Neural cell (in vitro differentiated cells): ENCODE measurements around the gene DAND5. TPM values are rescaled to one million over a fixed set of nuclear protein-coding genes. Genes with fewer than 3 reads are reported as not detected.

Experiments used
- H2AFZ ChIP-seq: fragments of 200-600, 300-800 bp; sonication (generic), shearing (Covaris generic); 2 replicates; pipeline ENCODE4 v1.6.0; 2014; ENCODE audit warnings: low read depth, mild to moderate bottlenecking, antibody characterized with exemption, low read length, moderate library complexity
- H3F3A ChIP-seq: fragments of 200-600 bp; shearing (Covaris generic); 2 replicates; pipeline ENCODE4 v1.6.1; 2016; ENCODE audit warnings: mild to moderate bottlenecking, moderate library complexity, mixed read lengths, antibody characterized with exemption, low read length; ENCODE audit not compliant: insufficient read depth, poor library complexity, severe bottlenecking
- H3K27ac ChIP-seq: fragments of 200-600, 300-800 bp; sonication (generic), shearing (Covaris generic); 2 replicates; pipeline ENCODE4 v1.5.1; 2014; ENCODE audit warnings: mild to moderate bottlenecking, low read length, moderate library complexity
- H3K27me3 ChIP-seq: fragments of 300-800, 200-600 bp; sonication (generic), shearing (Covaris generic); 2 replicates; pipeline ENCODE4 v1.6.0; 2014; ENCODE audit warnings: mild to moderate bottlenecking, low read depth, low read length, moderate library complexity; ENCODE audit not compliant: insufficient read depth
- H3K36me3 ChIP-seq: fragments of 300-800, 200-600 bp; sonication (generic), shearing (Covaris generic); 2 replicates; pipeline ENCODE4 v1.5.1; 2014; ENCODE audit warnings: mild to moderate bottlenecking, antibody characterized with exemption, low read length, moderate library complexity; ENCODE audit not compliant: insufficient read depth
- H3K4me2 ChIP-seq: fragments of 300-800, 200-600 bp; sonication (generic), shearing (Covaris generic); 2 replicates; pipeline ENCODE4 v1.6.0; 2014; ENCODE audit warnings: mild to moderate bottlenecking, low read length
- H3K4me3 ChIP-seq: fragments of 300-800, 200-600 bp; sonication (generic), shearing (Covaris generic); 2 replicates; pipeline ENCODE4 v1.5.1; 2014; ENCODE audit warnings: mild to moderate bottlenecking, low read length, moderate library complexity
- H3K79me2 ChIP-seq: fragments of 200-600 bp; shearing (Covaris generic); replicated peaks from 2 replicates; pipeline ENCODE4 v1.6.0; 2014; ENCODE audit warnings: mild to moderate bottlenecking, low read length, moderate library complexity; ENCODE audit not compliant: insufficient read depth
- H3K9ac ChIP-seq: fragments of 300-800, 200-600 bp; sonication (generic), shearing (Covaris generic); 2 replicates; pipeline ENCODE4 v1.6.1; 2016; ENCODE audit warnings: mild to moderate bottlenecking, low read length, mixed read lengths
- H3K9me2 ChIP-seq: fragments of 200-600 bp; shearing (Covaris generic); 2 replicates; pipeline ENCODE4 v1.6.1; 2016; ENCODE audit warnings: mild to moderate bottlenecking, low read length, mixed read lengths; ENCODE audit not compliant: insufficient read depth
- H3K9me3 ChIP-seq: fragments of 200-600, 300-800 bp; sonication (generic), shearing (Covaris generic); 2 replicates; pipeline ENCODE4 v1.6.1; 2016; ENCODE audit warnings: mild to moderate bottlenecking, mixed run types, low read length, moderate library complexity, mixed read lengths
- H4K20me1 ChIP-seq: fragments of 200-600 bp; shearing (Covaris generic); 2 replicates; pipeline ENCODE4 v1.6.1; 2016; ENCODE audit warnings: mild to moderate bottlenecking, mixed run types; ENCODE audit not compliant: insufficient read depth
- CTCF ChIP-seq: fragments of 450-650 bp; IDR thresholded peaks from 2 replicates; pipeline ENCODE4 v1.5.1; 2014; ENCODE audit warnings: antibody characterized with exemption, mild to moderate bottlenecking, moderate library complexity; ENCODE audit not compliant: poor library complexity, severe bottlenecking
- EP300 ChIP-seq: fragments of 450-650 bp; conservative IDR thresholded peaks from 2 replicates; pipeline ENCODE4 v1.6.1; 2014; ENCODE audit warnings: antibody characterized with exemption, mild to moderate bottlenecking, moderate library complexity; ENCODE audit not compliant: poor library complexity, severe bottlenecking
- EZH2 ChIP-seq: fragments of 200-600, 300-800 bp; shearing (Covaris generic), sonication (generic); IDR thresholded peaks from 2 replicates; pipeline ENCODE4 v1.6.1; 2014; ENCODE audit warnings: antibody characterized with exemption, low read length, borderline replicate concordance, mild to moderate bottlenecking; ENCODE audit not compliant: insufficient read depth, poor library complexity, severe bottlenecking
- MXI1 ChIP-seq: fragments of 450-650 bp; conservative IDR thresholded peaks from 2 replicates; pipeline ENCODE4 v1.6.1; 2014; ENCODE audit warnings: antibody characterized with exemption, mild to moderate bottlenecking; ENCODE audit not compliant: poor library complexity, severe bottlenecking
- POLR2AphosphoS5 ChIP-seq: IDR thresholded peaks from 2 replicates; pipeline ENCODE4 v1.6.1; 2012
- RAD21 ChIP-seq: fragments of 450-650 bp; conservative IDR thresholded peaks from 2 replicates; pipeline ENCODE4 v1.6.1; 2014; ENCODE audit warnings: antibody characterized with exemption, mild to moderate bottlenecking, moderate library complexity
- SMC3 ChIP-seq: fragments of 450-650 bp; conservative IDR thresholded peaks from 2 replicates; pipeline ENCODE4 v1.6.1; 2014; ENCODE audit warnings: antibody characterized with exemption, mild to moderate bottlenecking, moderate library complexity; ENCODE audit not compliant: poor library complexity
- TAF1 ChIP-seq: IDR thresholded peaks from 2 replicates; pipeline ENCODE4 v1.6.1; 2012; ENCODE audit warnings: low read depth
- polyA plus RNA-seq: library from polyadenylated mRNA; depleted of rRNA; stranded (reverse); fragments of >200 nt; gene quantifications from 2 replicates; pipeline ENCODE4 v1.2.3, GENCODE V29; 2014
- TF ChIP-seq, protein P1 (sequence below): IDR thresholded peaks from 2 replicates; pipeline ENCODE4 v1.6.1; 2012; ENCODE audit warnings: borderline replicate concordance

Gene DAND5
- polyA plus RNA-seq, 1 donor from 2014 or later = not detected

- Histone ChIP-seq H3K79me2 (peaks cover 16% of the 10 kb centered on the region), H3K9me2 (no peaks in the 10 kb centered on the region), H3K4me2 (peak within 1 kb of the TSS; percentile 75), H3K36me3 (no peaks in the 10 kb centered on the region), H2AFZ (peak within 1 kb of the TSS; percentile 78), H3K4me3 (peak within 1 kb of the TSS; percentile 100), H3K9ac (peak within 1 kb of the TSS; percentile 93), H4K20me1 (no peaks in the 10 kb centered on the region), H3K9me3 (no peaks in the 10 kb centered on the region), H3K27me3 (no peaks in the 10 kb centered on the region), H3K27ac (peak within 1 kb of the TSS; percentile 81), H3F3A (no peaks in the 10 kb centered on the region)
- TF ChIP-seq POLR2AphosphoS5 (peak; percentile 100), EP300 (no peak), CTCF (peak; percentile 22), RAD21 (no peak), MXI1 (peak; percentile 96), TAF1 (no peak)
- TF ChIP-seq, protein P1, sequence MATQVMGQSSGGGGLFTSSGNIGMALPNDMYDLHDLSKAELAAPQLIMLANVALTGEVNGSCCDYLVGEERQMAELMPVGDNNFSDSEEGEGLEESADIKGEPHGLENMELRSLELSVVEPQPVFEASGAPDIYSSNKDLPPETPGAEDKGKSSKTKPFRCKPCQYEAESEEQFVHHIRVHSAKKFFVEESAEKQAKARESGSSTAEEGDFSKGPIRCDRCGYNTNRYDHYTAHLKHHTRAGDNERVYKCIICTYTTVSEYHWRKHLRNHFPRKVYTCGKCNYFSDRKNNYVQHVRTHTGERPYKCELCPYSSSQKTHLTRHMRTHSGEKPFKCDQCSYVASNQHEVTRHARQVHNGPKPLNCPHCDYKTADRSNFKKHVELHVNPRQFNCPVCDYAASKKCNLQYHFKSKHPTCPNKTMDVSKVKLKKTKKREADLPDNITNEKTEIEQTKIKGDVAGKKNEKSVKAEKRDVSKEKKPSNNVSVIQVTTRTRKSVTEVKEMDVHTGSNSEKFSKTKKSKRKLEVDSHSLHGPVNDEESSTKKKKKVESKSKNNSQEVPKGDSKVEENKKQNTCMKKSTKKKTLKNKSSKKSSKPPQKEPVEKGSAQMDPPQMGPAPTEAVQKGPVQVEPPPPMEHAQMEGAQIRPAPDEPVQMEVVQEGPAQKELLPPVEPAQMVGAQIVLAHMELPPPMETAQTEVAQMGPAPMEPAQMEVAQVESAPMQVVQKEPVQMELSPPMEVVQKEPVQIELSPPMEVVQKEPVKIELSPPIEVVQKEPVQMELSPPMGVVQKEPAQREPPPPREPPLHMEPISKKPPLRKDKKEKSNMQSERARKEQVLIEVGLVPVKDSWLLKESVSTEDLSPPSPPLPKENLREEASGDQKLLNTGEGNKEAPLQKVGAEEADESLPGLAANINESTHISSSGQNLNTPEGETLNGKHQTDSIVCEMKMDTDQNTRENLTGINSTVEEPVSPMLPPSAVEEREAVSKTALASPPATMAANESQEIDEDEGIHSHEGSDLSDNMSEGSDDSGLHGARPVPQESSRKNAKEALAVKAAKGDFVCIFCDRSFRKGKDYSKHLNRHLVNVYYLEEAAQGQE = peak; percentile 18
These were observed 35.9 kb upstream of the DAND5 start, which contains the start of gene FARSA for GRCh38 chr19:12933287-12934072. Gene FARSA (minus strand): TSS chr19:12933711. CDS start chr19:12933696, 15 bp downstream.

DNA sequence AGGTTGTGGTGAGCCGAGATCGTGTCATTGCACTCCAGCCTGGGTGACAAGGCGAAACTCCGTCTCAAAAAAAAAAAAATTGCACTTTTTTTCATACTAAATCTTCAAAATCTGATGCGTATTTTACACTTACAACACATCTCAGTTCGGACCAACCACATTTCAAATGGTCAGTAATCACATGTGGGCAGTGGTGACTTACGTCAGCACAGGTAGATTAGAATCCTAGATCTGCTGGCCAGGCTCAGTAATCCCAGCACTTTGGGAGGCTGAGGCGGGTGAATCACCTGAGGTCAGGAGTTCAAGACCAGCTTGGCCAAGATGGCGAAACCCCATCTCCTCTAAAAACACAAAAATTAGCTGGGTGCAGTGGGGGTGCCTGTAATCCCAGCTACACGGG lies 34.3 kb upstream of the DAND5 start:
- H3K36me3 ChIP-seq = no peaks in the 10 kb centered on the region
- no peak overlapping the region for H3K27ac ChIP-seq
- peaks cover 31% of the 10 kb centered on the region for H3K79me2 ChIP-seq
- H3K9me2 ChIP-seq = no peaks in the 10 kb centered on the region
- no peaks in the 10 kb centered on the region for H3K9me3 ChIP-seq
- TF ChIP-seq TAF1 (no peak), CTCF (no peak), RAD21 (no peak), EP300 (no peak), SMC3 (no peak), MXI1 (no peak), EZH2 (no peak), POLR2AphosphoS5 (no peak)
- TF ChIP-seq, protein P1 = no peak
- no peak overlapping the region for H2AFZ ChIP-seq
- no peaks in the 10 kb centered on the region for H4K20me1 ChIP-seq
- H3K27me3 ChIP-seq = no peaks in the 10 kb centered on the region
- no peak overlapping the region for H3K4me3 ChIP-seq
- H3K4me2 ChIP-seq = no peak overlapping the region
- H3K9ac ChIP-seq = no peak overlapping the region
- H3F3A ChIP-seq = no peaks in the 10 kb centered on the region
